Stimulated activated CD4-positive, alpha-beta T cell treated with anti-CD3 and anti-CD28 coated beads, TNF-alpha, amount 100 ng/mL, for 4 hours (primary cell): ENCODE measurements around the gene GLB1L3.
"Not testable (repeated sequence)": the region's sequence is repeated elsewhere in the genome, so short reads cannot be mapped to it uniquely, and the experiment has no call there.

ENCODE experiments used
- DNase-seq, 3 experiments: peaks; one replicate each; pipeline ENCODE4 v3.0.0-alpha.2; 2020; ENCODE audit warnings: low read depth in 3 of 3

The GLB1L3 gene

DNA sequence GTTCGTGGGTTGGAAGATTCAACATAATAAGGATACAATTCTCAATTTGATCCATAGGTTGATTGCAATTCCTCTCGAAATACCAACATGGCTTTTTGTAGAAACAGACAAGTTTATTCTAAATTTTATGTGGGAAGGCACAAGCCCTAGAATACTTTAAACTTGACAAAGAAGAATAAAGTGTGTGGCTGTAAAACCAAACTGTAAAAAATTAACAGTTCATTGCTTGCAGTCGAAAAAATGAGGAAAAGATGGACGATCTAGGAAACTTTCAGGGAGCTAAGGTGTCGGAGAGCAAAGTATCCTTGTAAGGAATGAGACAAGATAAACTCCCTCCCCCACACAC is 1.0 kb upstream of the GLB1L3 start:
- no peak for DNase-seq

GRCh38 chr11:134276396-134277182 is 410 bp downstream of the GLB1L3 start:
- DNase-seq = no peak

- DNase-seq = no peak
Observed at GRCh38 chr11:134277183-134278001, 1.2 kb downstream of the GLB1L3 start.

DNA sequence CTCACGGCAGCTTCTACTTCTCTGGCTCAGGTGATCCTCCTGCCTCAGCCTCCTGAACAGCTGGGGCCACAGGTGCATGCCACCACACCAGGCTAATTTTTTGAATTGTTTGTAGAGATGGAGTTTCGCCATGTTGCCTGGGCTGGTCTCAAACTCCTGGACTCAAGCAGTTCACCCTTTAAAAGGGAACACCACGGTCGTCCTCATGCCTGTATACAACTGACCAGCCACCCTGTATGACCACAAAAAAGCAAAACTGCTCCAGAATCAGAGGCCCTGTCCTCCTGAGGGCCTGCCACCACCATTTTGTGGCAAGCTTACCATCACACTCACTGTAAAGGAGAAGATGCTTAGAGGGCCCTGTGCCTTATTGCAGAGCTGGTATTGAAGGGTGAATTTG is 2.2 kb downstream of the GLB1L3 start:
- no peak for DNase-seq

DNA sequence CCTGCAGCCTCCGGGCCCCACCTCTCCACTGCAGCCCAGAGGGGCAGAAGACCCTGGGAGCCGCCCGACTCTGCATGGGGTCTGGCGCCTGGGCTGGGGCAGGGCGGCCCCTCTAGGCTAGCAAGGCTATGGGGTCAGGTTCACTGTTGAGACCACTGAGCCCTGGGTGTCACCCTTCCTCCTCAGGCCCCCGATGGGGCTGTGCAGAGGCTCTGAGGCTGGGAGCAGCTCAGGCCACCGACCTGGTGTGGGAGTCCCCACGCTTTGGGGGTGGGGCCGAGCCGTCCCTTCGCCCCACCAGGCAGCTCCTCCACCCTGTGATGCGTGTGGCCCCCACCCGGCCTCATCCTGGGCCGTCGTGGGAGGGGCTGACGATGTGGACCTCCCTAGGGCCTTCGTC is 5.5 kb downstream of the GLB1L3 start:
- DNase-seq = not testable (repeated sequence)

GRCh38 chr11:134282121-134283045 is 6.2 kb downstream of the GLB1L3 start:
- no peak for DNase-seq

DNA sequence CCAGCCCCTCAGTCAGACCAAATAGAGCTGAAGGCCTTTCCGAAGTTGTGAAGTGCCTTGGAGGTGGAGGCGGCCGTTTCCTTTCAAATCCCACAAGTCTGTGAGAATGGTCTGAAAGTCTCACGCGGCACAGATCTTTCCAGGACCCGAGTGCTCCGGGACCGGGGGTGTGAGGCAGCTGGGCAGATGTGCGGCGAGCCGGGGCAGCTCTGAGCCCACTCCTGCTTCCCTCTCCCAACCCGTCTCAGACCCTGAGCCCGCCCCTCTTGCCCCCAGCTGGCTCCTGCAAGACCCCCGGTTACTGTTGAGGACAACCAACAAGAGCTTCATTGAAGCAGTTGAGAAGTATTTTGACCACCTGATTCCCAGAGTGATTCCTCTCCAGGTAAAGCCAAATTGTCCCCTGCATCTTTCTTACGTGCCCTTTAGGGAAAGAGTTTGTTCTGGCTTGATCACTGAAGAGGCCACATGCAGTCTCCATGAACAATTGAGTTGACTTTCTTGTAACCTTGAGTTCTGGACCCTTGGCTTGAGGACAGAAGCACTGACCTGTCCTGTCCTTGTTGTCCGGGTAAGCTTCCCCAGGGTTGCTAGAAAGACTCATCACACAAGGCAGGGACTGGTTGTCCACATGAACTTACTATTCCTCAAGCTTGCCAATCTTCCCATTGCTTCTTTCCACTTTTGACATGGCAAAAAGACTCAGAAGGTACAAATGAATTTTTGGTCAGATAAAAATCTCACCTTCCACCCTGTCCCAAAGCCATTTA is 7.5 kb downstream of the GLB1L3 start:
- DNase-seq = no peak

GRCh38 chr11:134284349-134284748 is 8.2 kb downstream of the GLB1L3 start:
- DNase-seq = not testable (repeated sequence)

DNA sequence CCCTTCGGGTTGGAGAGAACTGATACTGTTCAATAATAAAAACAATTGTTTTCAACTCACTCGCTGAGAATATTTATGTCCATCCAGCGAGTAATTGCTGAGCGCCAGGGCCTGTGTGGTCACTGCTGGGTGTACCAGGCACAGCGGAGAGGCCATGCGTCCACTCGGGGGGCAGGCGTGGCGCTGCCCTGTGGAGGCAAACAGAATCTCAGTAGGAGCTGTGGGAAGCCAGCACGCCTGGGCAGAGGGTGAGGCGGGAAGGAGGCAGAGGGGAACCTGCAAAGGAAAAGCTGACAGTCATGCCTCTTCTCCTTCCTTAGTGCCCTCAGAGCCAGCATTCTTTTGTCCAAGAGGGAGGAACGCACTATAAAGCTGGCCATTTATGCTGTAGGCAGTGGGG is 11.4 kb downstream of the GLB1L3 start:
- no peak for DNase-seq

DNA sequence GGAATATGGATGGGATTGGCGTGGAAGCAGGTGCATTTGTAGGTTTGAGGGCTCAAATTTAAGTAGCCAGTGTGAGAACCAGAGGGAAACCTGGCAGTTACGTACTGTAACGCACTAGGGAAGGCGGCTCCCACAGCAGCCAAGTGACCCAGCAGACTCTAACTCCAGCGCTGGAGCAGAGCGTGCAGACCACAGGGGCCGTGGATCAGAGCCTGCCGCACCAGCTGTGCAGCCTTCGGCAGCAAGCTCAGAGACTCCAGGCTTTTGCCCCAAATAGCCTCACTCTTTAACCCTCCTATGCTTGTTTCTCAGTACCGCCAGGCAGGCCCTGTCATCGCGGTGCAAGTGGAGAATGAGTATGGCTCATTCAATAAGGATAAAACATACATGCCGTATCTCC is 12.3 kb downstream of the GLB1L3 start:
- DNase-seq = no peak

GRCh38 chr11:134289167-134289566 is 13.0 kb downstream of the GLB1L3 start:
- DNase-seq = no peak

- no peak for DNase-seq
Observed at GRCh38 chr11:134289789-134290188, 13.6 kb downstream of the GLB1L3 start.

DNA sequence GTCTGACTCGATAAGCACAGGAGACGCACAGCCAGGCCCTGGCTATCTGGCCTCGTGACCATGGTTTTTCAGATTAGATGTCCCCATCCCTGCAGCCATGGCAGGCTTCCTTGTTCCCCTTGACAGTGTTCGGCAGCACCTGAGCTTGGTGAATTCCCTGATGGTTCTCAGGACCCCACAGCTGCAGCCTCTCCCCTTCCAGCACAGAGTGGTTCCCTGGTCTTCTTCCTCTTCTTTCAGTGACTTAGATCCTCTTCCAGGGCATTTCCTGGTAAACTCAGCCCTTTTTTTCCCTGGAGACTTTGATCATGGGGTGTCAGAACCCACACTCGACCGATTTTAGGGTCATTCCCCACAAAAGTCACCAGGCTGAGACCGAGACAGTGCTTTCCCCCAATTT is 14.5 kb downstream of the GLB1L3 start:
- no peak for DNase-seq

DNA sequence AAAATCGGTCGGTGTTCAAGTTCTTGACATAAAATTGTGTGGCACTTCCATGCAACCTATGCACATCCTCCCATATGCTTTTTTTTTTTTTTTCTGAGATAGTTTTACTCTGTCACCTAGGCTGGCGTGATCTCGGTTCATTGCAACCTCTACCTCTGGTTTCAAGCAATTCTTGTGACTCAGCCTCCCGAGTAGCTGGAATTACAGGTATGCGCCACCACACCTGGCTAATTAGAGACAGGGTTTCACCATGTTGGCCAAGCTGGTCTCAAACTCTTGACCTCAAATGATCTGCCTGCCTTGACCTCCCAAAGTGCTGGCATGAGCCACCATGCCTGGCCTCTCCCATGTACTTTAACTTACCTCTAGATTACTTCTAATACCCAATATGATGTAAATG is 15.0 kb downstream of the GLB1L3 start:
- no peak for DNase-seq

DNA sequence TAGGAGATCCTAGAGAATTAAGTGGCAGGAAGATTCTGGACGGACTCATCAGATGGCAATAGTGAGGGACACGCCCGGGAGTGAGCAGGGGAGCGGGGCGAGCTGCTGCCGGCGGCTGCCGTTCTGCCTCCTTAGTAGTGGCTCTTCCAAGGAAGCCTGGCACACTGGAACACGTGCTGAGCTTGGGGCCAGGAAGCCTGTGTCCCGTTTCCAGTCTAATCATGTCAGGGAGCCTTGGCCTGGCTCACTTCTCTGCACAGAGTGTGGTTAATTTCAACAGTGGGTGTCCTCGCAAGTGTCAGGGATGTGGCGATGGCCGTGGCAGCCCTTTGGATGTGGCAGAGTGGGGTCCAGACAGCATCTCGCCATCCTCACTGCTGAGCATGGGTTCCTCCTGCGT is 16.5 kb downstream of the GLB1L3 start:
- DNase-seq = no peak

GRCh38 chr11:134293119-134294113 is 17.2 kb downstream of the GLB1L3 start:
- DNase-seq = no peak

GRCh38 chr11:134294664-134295063 is 18.5 kb downstream of the GLB1L3 start:
- DNase-seq = no peak

- no peak for DNase-seq
Observed at GRCh38 chr11:134312223-134312622, 36.0 kb downstream of the GLB1L3 start.

DNA sequence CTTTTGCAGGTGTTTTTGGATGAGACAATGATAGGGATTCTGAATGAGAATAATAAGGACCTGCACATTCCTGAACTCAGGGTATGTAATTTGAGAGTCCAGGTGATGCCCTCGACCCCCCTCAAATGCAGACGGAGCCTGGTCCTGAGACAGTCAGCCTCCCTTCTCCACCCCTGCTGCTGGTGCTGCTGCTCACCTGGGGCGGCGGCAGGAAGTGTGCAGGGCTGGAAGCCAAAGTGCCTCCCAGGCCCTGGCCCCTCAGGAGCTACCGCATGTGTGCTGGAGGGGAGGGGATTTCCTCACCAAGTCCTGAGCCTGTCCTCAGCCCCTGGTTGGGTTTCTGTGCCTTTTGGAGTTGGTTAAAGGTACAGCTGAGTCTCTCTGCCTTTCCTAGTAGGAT is 36.6 kb downstream of the GLB1L3 start:
- DNase-seq = no peak

DNA sequence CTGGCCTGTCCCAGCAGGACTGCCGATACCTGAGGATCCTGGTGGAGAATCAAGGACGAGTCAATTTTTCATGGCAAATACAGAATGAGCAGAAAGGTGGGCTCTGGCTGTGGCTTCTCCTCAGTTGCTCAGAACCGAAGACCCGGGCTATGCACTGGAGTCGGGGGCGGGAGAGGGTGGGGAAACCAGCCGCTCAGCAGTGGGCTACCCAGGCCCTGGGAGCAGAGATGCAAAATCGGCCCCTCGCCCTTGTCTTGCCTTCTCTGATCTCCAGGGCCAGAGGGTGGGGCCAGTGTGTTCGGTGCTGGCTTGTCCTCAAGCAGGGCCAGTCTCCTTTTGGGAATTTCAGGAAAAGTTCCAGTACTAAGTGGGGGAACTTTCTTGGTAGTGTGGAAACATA is 37.2 kb downstream of the GLB1L3 start:
- no peak for DNase-seq
